Adrenal gland (tissue), 5 donors: Measurements from ENCODE around the gene CYBB.

ENCODE experiments used
- POLR2A ChIP-seq, 2 donors: fragments of 450-650 bp; IDR thresholded peaks; one replicate each; pipeline ENCODE4 v1.6.1; 2017; ENCODE audit warnings: antibody characterized with exemption in 2 of 2, mild to moderate bottlenecking in 2 of 2, moderate library complexity in 1 of 2
- TF ChIP-seq, protein P1 (sequence below), 6 experiments: fragments of 450-650 bp in 4 of 6; fragments of 200-600 bp in 2 of 6; sonication (generic) in 1 of 6; IDR thresholded peaks; 1 replicate in 5 of 6; 2 replicates in 1 of 6; pipeline versions ENCODE4 v1.5.1 to v1.8.0; 2016 to 2021; ENCODE audit warnings: antibody characterized with exemption in 6 of 6, mild to moderate bottlenecking in 2 of 6, moderate library complexity in 1 of 6
- donor health status: DM: no; HTN: no; CAD: no.

DNA sequence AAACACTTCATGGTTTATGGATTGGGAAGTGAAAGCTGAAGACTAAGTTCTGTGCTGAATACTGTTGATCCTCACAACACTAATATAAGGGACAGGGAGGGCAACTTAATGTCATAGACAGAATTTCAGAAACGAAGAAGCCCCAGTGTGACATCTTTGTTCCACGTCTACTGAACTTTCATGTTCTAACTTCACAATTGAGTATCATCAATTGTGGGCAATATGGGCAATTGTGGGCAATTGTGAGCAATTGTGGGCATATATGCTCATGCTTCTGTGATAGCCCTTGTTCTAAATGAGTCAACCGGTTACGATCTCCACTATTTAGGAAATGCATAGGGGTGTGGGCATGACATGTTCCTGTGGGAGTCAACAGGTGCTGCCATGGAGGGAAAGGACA, 33.7 kb downstream of the CYBB start:
- TF ChIP-seq, protein P1, sequence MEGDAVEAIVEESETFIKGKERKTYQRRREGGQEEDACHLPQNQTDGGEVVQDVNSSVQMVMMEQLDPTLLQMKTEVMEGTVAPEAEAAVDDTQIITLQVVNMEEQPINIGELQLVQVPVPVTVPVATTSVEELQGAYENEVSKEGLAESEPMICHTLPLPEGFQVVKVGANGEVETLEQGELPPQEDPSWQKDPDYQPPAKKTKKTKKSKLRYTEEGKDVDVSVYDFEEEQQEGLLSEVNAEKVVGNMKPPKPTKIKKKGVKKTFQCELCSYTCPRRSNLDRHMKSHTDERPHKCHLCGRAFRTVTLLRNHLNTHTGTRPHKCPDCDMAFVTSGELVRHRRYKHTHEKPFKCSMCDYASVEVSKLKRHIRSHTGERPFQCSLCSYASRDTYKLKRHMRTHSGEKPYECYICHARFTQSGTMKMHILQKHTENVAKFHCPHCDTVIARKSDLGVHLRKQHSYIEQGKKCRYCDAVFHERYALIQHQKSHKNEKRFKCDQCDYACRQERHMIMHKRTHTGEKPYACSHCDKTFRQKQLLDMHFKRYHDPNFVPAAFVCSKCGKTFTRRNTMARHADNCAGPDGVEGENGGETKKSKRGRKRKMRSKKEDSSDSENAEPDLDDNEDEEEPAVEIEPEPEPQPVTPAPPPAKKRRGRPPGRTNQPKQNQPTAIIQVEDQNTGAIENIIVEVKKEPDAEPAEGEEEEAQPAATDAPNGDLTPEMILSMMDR (IDR thresholded peaks at IDR 0.05) = no peak
- TF ChIP-seq POLR2A (IDR thresholded peaks at IDR 0.05) = no peak
